Skeletal muscle cell (primary cell): ENCODE data around the gene HEXD.

Experiments
- DNase-seq: peaks from one replicate; pipeline ENCODE4 v3.0.0-alpha.2; 2010; ENCODE audit warnings: low read depth
- H3K4me3 ChIP-seq: 2 replicates; pipeline ENCODE4 v1.5.1; 2011; ENCODE audit warnings: low read depth, mild to moderate bottlenecking, control low read depth, low read length, moderate library complexity

Gene HEXD

GRCh38 chr17:82474223-82475010, 56.3 kb downstream of the HEXD start:
- H3K4me3 ChIP-seq = no peak overlapping the region

DNA sequence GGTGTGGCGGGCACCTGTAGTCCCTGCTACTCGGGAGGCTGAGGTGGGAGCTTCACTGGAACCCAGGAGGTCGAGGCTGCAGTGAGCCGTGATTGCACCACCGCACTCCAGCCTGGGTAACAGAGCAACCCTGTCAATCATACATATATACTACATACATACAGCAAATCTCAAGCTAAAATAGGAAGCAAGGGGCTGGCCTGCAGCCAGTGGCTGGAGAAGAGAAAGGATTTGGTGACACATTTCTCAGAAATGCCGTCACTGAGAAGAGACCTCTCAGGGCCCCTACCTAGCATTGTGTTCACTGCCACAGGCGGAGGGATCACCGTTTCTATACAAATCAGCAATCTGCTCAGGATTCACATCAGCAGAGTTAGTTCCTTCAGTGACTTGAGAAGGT, 57.3 kb downstream of the HEXD start:
- DNase-seq = no peak
- no peak overlapping the region for H3K4me3 ChIP-seq

More at GRCh38 chr17:82474223-82475010, 56.3 kb downstream of the HEXD start:
- no peak for DNase-seq

- DNase-seq = no peak
- H3K4me3 ChIP-seq = no peak overlapping the region
Measured at GRCh38 chr17:82477934-82478333, 59.8 kb downstream of the HEXD start.

DNA sequence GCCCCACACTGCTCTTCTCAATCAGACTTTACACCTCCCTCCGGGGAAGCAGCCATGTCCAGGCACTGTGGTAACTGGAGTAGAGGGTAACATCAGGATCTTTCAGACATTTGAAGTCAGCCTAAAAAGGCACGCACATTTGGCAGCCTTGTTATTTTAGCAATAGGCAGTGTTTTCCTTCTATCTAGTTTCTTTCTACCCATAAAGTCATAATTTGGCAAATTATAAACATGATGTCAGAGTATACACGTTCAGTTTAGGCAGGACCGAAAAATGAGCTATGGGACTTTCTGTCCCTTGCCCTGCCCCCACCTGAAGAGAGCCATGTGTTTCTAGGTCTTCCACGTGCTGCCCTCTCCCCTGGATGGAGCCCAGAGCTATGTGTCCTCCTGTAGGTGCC, 61.5 kb downstream of the HEXD start:
- H3K4me3 ChIP-seq = no peak overlapping the region
- no peak for DNase-seq

- H3K4me3 ChIP-seq = no peak overlapping the region
- no peak for DNase-seq
Measured at GRCh38 chr17:82480318-82480717, 62.2 kb downstream of the HEXD start.

GRCh38 chr17:82483204-82483660, 65.1 kb downstream of the HEXD start:
- DNase-seq = no peak
- no peak overlapping the region for H3K4me3 ChIP-seq

GRCh38 chr17:82483836-82484235, 65.7 kb downstream of the HEXD start:
- DNase-seq = no peak
- no peak overlapping the region for H3K4me3 ChIP-seq

DNA sequence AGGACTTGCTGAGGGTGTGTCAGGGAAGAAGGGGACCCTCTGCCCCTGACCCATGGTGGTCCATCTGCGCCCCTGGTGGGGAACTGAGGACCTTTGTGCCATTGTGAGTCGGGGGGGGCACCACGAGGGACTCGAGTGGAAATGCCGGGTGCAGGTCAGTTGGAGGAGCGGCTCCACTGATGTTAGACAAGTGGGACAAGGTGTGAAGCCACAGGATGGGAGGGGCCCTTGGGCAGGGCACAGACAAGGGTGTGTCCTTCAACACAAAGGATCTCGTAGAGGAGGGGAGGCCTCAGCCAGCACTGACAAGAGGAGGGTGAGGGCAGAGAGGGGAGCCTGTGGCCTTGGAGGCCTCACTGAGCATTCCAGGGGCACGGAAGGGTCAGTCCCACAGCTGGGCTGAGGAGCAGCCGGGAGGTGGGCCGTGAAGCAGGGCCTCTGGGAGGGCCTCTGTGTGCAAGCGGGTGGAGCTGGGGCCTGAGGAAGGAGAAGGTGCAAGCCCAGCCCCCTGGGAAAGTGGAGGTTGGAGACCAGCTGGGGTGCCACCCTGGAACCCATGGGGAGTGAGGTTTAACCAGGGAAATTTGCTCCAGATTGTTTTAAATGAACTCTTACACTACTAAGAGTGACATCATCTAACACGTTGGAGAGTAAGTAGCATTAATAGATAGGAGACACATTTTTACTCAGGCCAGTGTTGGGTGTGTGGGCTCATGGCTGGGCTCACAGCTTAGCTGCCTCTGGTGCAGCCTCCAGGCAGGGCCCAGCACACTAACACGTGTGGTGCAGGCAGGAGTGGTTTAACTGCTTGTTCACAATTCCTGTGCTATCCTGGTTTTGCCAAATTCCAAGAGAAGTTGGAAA, 68.3 kb downstream of the HEXD start:
- H3K4me3 ChIP-seq = no peak overlapping the region
- DNase-seq = no peak

DNA sequence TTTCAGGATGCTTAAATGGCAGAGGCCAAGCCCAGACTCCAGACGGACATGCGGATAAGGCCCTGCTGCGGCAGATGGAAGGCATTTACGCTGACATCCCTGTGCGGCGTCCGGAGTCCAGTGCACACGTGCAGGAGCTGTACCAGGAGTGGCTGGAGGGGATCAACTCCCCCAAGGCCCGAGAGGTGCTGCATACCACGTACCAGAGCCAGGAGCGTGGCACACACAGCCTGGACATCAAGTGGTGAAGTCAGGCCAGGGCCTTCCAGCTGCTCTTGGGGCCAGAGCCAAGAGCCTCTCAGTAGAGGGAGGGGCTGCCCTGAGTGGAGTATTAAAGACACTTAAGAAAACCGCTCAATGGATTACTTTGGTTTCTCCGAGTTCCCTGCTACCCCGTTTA, 69.8 kb downstream of the HEXD start:
- H3K4me3 ChIP-seq = no peak overlapping the region
- no peak for DNase-seq

- no peak for DNase-seq
- H3K4me3 ChIP-seq = no peak overlapping the region
Measured at GRCh38 chr17:82489117-82489516, 71.0 kb downstream of the HEXD start.

GRCh38 chr17:82489851-82490511, 71.8 kb downstream of the HEXD start:
- no peak overlapping the region for H3K4me3 ChIP-seq
- DNase-seq = no peak

- no peak overlapping the region for H3K4me3 ChIP-seq
- DNase-seq = no peak
Measured at GRCh38 chr17:82490512-82491195, 72.5 kb downstream of the HEXD start.

DNA sequence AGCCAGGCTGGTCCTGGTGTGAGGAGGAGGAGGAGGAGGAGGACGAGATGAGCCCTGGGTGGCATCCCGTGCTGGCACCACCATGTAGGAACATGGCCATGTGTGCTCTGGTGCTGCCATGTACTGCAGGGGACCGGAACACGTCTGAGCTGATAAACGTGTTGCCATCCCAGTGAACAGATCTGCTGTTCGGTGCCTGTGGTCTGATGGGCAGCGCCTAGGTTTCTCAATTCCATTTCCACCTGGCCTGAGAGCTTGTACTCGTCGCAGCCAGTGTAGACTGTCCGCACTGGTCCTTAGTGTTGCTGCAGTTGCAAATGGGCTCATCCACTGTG, 73.0 kb downstream of the HEXD start:
- no peak for DNase-seq
- H3K4me3 ChIP-seq = no peak overlapping the region

- DNase-seq = no peak
Measured at GRCh38 chr17:82491533-82491932, 73.4 kb downstream of the HEXD start.

More at GRCh38 chr17:82491533-82491932, 73.4 kb downstream of the HEXD start:
- no peak overlapping the region for H3K4me3 ChIP-seq
